GM12864 (cell line): ENCODE data around the gene HADH.
A peak's percentile ranks its signal among the peaks of the same experiment; 100 is the strongest.
"Not testable (repeated sequence)": the region's sequence is repeated elsewhere in the genome, so short reads cannot be mapped to it uniquely, and the experiment has no call there.

Source experiments
- DNase-seq: peaks from one replicate; pipeline ENCODE4 v3.0.0-alpha.2; 2011; ENCODE audit warnings: low read depth
- H3K4me3 ChIP-seq: 2 replicates; pipeline ENCODE4 v1.5.1; 2011; ENCODE audit warnings: mild to moderate bottlenecking, low read depth, low read length, control low read depth
- TF ChIP-seq, protein P1 (sequence below): IDR thresholded peaks from 2 replicates; pipeline ENCODE4 v1.5.1; 2011; ENCODE audit warnings: low read depth, mild to moderate bottlenecking, moderate library complexity, low read length, control low read depth, inconsistent platforms; ENCODE audit errors: missing control alignments

Gene HADH

DNA sequence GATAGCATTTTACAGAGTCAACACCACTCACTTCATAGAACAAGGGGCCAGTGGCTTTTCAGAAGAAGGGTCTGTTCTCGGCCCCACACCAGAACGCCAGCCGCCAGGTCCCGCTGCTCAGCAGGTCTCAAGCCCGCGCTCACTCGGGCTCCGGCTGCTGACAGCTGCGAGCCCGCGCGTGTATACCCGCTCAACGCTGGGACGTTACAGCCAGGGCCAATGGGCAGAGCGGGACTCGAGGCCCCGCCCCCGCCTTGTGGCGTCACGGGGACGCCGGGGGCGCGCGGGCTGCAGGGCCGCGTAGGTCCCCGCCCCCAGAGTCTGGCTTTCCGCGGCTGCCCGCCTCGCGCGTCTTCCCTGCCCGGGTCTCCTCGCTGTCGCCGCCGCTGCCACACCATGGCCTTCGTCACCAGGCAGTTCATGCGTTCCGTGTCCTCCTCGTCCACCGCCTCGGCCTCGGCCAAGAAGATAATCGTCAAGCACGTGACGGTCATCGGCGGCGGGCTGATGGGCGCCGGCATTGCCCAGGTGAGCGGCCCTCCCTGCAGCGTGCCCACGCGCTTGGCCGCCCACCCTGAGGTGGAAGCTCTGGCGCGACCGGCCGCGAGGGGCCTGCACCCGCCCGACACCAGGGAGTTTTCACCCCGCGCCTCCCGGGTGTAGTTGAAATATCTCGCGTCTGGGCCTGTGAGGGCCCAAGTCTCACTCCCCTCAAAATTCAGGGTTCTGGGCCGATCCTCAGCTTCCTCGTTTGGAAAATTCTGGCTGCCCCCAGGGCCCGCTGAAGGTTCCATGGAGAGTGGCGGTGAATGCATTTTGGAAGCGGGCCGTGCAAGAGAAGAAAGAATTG lies at the start of gene HADH:
HADH (plus strand) TSS at position 353 of the 850 bp plus-strand sequence; CDS start at position 397, 44 bp downstream.
- peak; percentile 68 for DNase-seq
- H3K4me3 ChIP-seq, result peak within 1 kb of the TSS; percentile 98
- TF ChIP-seq, protein P1, sequence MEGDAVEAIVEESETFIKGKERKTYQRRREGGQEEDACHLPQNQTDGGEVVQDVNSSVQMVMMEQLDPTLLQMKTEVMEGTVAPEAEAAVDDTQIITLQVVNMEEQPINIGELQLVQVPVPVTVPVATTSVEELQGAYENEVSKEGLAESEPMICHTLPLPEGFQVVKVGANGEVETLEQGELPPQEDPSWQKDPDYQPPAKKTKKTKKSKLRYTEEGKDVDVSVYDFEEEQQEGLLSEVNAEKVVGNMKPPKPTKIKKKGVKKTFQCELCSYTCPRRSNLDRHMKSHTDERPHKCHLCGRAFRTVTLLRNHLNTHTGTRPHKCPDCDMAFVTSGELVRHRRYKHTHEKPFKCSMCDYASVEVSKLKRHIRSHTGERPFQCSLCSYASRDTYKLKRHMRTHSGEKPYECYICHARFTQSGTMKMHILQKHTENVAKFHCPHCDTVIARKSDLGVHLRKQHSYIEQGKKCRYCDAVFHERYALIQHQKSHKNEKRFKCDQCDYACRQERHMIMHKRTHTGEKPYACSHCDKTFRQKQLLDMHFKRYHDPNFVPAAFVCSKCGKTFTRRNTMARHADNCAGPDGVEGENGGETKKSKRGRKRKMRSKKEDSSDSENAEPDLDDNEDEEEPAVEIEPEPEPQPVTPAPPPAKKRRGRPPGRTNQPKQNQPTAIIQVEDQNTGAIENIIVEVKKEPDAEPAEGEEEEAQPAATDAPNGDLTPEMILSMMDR, result no peak

DNA sequence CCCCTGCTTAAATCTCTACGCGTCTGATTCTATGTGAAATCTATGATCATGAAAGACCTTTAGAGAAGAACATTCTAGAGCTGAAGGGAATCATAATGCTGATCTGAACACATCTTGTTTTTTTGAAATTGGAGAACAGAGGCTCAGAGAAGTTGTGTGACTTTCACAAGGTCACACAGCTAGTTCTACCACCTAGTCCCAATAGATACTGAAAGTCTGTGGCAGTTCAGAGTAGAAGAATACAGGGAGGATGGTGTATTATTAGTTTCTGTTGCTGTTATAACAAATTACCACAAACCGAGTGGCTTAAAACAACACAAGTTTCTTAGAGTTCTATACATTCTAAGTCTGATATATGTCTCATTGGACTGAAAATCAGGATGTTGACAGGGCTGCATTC lies 43.9 kb upstream of the HADH start:
- H3K4me3 ChIP-seq, result no peak overlapping the region
- TF ChIP-seq, protein P1, result no peak
- DNase-seq, result no peak

DNA sequence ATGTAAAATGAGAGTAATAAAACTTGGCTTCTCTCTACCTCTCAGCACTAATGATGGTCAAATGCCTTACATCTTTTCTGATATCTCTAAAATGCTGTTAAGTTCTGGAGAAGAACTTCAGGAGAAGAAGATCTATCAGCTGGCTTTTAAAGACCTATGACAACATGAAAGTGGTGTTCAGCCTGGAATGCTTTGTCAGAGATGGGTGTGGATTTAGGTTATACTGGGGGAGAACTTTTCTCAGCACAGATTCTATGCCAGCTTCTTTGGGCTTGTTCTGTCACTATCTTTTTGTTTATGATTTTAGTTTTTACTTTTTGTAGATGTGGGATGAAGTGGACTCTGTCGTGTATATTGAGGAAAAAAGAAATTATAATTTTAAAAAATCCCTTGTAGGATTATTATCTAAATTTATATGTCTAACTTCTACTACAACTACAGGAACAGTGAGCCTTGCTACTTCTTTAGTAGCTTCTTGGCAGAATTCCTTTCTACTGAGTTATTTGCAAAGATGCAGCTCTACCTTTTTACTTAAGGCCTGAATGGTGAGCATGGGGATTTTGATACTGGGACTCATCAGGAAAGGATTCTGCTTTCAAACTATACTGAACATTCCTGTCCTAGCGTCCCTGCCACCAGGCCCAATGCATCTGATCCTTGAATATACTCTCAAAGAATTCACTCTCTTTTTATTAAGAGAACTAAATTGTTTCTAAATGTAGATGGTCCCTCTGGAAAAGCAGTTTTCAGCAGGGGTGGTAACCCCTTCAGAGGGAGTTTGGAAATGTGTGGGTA lies 38.7 kb upstream of the HADH start:
- no peak for DNase-seq
- no peak overlapping the region for H3K4me3 ChIP-seq
- TF ChIP-seq, protein P1, result no peak

DNA sequence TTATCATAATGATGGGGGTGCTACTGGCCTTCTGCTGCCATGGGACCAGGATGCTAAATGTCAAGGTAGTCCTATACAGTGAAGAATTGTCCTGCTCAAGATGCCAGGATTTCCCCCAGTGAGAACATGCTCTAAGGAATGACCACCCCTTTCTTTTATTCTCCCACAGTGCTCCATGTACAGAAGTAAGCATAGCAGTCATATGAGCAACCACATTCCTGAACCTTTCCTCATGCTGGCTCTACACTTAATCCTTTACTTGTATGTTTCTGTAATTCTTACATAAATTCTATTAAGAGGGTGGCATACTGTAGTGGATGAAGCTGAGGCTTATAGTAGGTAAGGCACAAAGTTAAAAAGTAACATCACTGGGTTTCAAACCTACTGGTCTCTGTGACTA lies 38.1 kb upstream of the HADH start:
- no peak for DNase-seq
- TF ChIP-seq, protein P1, result no peak
- H3K4me3 ChIP-seq, result no peak overlapping the region

DNA sequence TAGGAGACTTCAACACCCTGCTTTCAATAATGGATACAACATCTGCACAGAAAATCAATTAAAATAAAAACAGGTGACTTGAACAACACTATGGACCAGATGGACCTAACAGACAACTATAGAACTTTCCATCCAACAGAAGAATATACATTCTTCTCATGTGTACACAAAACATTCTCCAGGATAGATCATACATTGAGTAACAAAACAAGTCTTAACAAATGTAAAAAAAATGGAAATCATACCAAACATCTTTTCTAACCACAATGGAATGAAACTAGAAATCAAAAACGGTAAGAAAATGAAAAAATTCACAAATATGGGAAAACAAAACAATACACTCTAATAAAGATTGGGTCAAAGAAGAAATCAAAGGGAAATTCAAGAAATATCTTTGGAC lies 33.7 kb upstream of the HADH start:
- TF ChIP-seq, protein P1, result no peak
- DNase-seq, result no peak
- H3K4me3 ChIP-seq, result no peak overlapping the region

DNA sequence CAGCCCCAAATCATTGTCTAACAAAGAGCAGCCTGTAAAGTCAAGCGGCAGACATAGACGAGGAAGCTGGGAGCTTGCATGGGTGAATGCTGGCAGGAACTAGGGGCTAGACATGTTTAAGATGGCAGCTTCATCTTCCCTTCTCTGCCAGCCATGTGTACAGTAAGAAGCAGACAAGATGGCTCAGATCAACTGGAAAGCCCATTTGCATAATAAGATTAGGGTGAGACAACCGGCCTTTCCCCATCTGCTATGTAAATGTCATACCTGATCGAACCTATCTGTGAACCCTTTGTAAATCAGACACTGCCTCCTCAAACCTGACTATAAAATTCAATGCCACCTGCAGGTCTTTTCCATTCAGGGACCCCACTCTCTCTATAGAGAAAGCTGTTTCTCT lies 22.8 kb upstream of the HADH start:
- TF ChIP-seq, protein P1, result no peak
- H3K4me3 ChIP-seq, result no peak overlapping the region
- DNase-seq, result no peak

DNA sequence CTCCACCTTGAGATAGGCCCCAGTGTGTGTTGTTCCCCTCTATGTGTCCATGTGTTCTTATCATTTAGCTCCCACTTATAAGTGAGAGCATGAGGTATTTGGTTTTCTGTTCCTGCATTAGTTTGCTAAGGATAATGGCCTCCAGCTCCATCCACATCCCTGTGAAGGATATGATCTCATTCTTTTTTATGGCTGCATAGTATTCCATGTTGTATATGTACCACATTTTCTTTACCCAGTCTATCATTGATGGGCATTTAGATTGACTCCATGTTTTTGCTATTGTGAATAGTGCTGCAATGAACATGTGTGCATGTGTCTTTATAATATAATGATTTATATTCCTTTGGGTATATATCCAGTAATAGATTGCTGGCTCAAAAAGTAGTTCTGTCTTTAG lies 22.2 kb upstream of the HADH start:
- not testable (repeated sequence) for DNase-seq, H3K4me3 ChIP-seq

DNA sequence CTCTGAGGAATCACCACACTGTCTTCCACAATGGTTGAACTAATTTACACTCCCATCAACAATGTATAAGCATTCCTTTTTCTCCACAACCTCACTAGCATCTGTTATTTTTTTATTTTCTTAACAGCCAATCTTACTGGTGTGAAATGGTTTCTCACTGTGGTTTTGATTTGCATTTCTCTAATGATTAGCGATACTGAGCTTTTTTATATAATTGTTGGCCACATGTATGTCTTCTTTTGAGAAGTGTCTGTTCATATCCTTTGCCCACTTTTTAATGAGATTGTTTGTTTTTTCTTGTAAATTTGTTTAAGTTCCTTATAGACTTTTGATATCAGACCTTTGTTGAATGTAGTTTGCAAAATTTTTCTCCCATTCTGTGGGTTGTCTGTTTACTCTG lies 21.8 kb upstream of the HADH start:
- H3K4me3 ChIP-seq, DNase-seq: not testable (repeated sequence)
